ENCODE results near the gene CRYM.
"Not testable (repeated sequence)": the region's sequence is repeated elsewhere in the genome, so short reads cannot be mapped to it uniquely, and the experiment has no call there.

CRYM gene

GRCh38 chr16:21301895-21302291, 23.8 kb upstream of the CRYM start:
- FAIRE-seq = no peak
- TF ChIP-seq POLR2A (IDR thresholded peaks at IDR 0.05; ENCODE audit: low read depth, low read length) (no peak), POLR2AphosphoS5 (IDR thresholded peaks at IDR 0.05; ENCODE audit: low read depth, low read length) (no peak), TAF1 (IDR thresholded peaks at IDR 0.05; ENCODE audit: borderline replicate concordance, low read depth, low read length) (no peak)
- no peak for DNase-seq (ENCODE audit: insufficient read length)

GRCh38 chr16:21301168-21301894, 23.2 kb upstream of the CRYM start:
- DNase-seq (ENCODE audit: insufficient read length) (peak; percentile 58), FAIRE-seq (peak; percentile 82)
- TF ChIP-seq POLR2A (IDR thresholded peaks at IDR 0.05; ENCODE audit: low read depth, low read length) (no peak), POLR2AphosphoS5 (IDR thresholded peaks at IDR 0.05; ENCODE audit: low read depth, low read length) (no peak)

GRCh38 chr16:21300309-21301167, 22.4 kb upstream of the CRYM start:
- no peak for TF ChIP-seq POLR2A (IDR thresholded peaks at IDR 0.05; ENCODE audit: low read depth, low read length)
- TF ChIP-seq TAF1 (IDR thresholded peaks at IDR 0.05; ENCODE audit: borderline replicate concordance, low read depth, low read length) = no peak
- no peak for TF ChIP-seq POLR2AphosphoS5 (IDR thresholded peaks at IDR 0.05; ENCODE audit: low read depth, low read length)
- DNase-seq (ENCODE audit: insufficient read length) (peak; percentile 47), FAIRE-seq (peak; percentile 88)

GRCh38 chr16:21289789-21290188, 11.7 kb upstream of the CRYM start:
- DNase-seq (ENCODE audit: insufficient read length); FAIRE-seq: not testable (repeated sequence)

GRCh38 chr16:21285314-21285713, 7.2 kb upstream of the CRYM start:
- TF ChIP-seq POLR2A (IDR thresholded peaks at IDR 0.05; ENCODE audit: low read depth, low read length) (no peak), POLR2AphosphoS5 (IDR thresholded peaks at IDR 0.05; ENCODE audit: low read depth, low read length) (no peak)
- FAIRE-seq = no peak
- DNase-seq (ENCODE audit: insufficient read length) = no peak

- no peak for DNase-seq (ENCODE audit: insufficient read length)
- FAIRE-seq = no peak
These were observed 6.3 kb upstream of the CRYM start for GRCh38 chr16:21284414-21284813.

GRCh38 chr16:21283521-21284289, 5.6 kb upstream of the CRYM start:
- TF ChIP-seq TAF1 (IDR thresholded peaks at IDR 0.05; ENCODE audit: borderline replicate concordance, low read depth, low read length) (no peak), POLR2AphosphoS5 (IDR thresholded peaks at IDR 0.05; ENCODE audit: low read depth, low read length) (no peak), POLR2A (IDR thresholded peaks at IDR 0.05; ENCODE audit: low read depth, low read length) (no peak)
- no peak for FAIRE-seq
- no peak for DNase-seq (ENCODE audit: insufficient read length)

More at GRCh38 chr16:21284414-21284813, 6.3 kb upstream of the CRYM start:
- TF ChIP-seq POLR2A (IDR thresholded peaks at IDR 0.05; ENCODE audit: low read depth, low read length) (no peak), TAF1 (IDR thresholded peaks at IDR 0.05; ENCODE audit: borderline replicate concordance, low read depth, low read length) (no peak), POLR2AphosphoS5 (IDR thresholded peaks at IDR 0.05; ENCODE audit: low read depth, low read length) (no peak)

- DNase-seq (ENCODE audit: insufficient read length) = no peak
- FAIRE-seq = no peak
- TF ChIP-seq POLR2AphosphoS5 (IDR thresholded peaks at IDR 0.05; ENCODE audit: low read depth, low read length) = no peak
- no peak for TF ChIP-seq TAF1 (IDR thresholded peaks at IDR 0.05; ENCODE audit: borderline replicate concordance, low read depth, low read length)
These were observed 3.8 kb upstream of the CRYM start for GRCh38 chr16:21281698-21282389.

GRCh38 chr16:21279501-21279900, 1.4 kb upstream of the CRYM start:
- DNase-seq (ENCODE audit: insufficient read length) (no peak), FAIRE-seq (no peak)
- TF ChIP-seq POLR2AphosphoS5 (IDR thresholded peaks at IDR 0.05; ENCODE audit: low read depth, low read length) (no peak), TAF1 (IDR thresholded peaks at IDR 0.05; ENCODE audit: borderline replicate concordance, low read depth, low read length) (no peak), POLR2A (IDR thresholded peaks at IDR 0.05; ENCODE audit: low read depth, low read length) (no peak)

- DNase-seq (ENCODE audit: insufficient read length) = no peak
- FAIRE-seq = no peak
- no peak for TF ChIP-seq TAF1 (IDR thresholded peaks at IDR 0.05; ENCODE audit: borderline replicate concordance, low read depth, low read length)
- TF ChIP-seq POLR2AphosphoS5 (IDR thresholded peaks at IDR 0.05; ENCODE audit: low read depth, low read length) = no peak
- TF ChIP-seq POLR2A (IDR thresholded peaks at IDR 0.05; ENCODE audit: low read depth, low read length) = no peak
These were observed 804 bp downstream of the CRYM start for GRCh38 chr16:21277045-21277926.
